Sigmoid colon (tissue), 4 donors: Measurements from ENCODE around the gene FIG4.

Source experiments
- EP300 ChIP-seq, 4 donors: sonication (generic); formaldehyde crosslinking; IDR thresholded peaks; one replicate each; pipeline ENCODE4 v1.6.1; 2017; ENCODE audit warnings: antibody characterized with exemption in 4 of 4
- POLR2A ChIP-seq, 2 donors: fragments of 450-650 bp; IDR thresholded peaks; one replicate each; pipeline ENCODE4 v1.6.1; 2016; ENCODE audit warnings: antibody characterized with exemption in 2 of 2, mild to moderate bottlenecking in 2 of 2, moderate library complexity in 2 of 2
- POLR2AphosphoS5 ChIP-seq, 4 donors: sonication (generic); formaldehyde crosslinking; IDR thresholded peaks; one replicate each; pipeline ENCODE4 v1.6.1; 2017; ENCODE audit warnings: antibody characterized with exemption in 4 of 4
- TF ChIP-seq, protein P1 (sequence below), 4 experiments: fragments of 450-650 bp in 3 of 4; fragments of 200-600 bp in 1 of 4; IDR thresholded peaks; one replicate each; pipeline ENCODE4 v1.5.1; 2016 to 2019; ENCODE audit warnings: antibody characterized with exemption in 4 of 4, mild to moderate bottlenecking in 3 of 4, moderate library complexity in 2 of 4

DNA sequence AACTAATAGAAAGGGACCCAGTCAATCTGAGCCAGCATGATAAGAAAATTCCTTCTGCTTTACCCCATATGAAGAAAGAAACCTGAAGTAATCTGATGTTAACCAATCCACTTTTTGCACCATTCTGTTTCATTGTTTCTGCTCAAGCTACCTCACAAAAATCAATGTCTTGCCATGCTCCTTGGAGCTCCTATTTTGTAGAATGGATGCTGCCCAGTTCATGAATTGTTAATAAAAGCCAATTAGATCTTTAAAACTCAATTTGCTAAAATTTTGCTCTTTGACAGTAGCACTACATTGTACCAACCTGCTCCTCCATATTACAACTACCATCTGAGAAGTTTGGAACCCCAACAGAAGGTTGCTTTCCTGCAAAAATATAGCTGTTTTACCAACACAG is 170.8 kb downstream of the FIG4 start:
- TF ChIP-seq, protein P1, sequence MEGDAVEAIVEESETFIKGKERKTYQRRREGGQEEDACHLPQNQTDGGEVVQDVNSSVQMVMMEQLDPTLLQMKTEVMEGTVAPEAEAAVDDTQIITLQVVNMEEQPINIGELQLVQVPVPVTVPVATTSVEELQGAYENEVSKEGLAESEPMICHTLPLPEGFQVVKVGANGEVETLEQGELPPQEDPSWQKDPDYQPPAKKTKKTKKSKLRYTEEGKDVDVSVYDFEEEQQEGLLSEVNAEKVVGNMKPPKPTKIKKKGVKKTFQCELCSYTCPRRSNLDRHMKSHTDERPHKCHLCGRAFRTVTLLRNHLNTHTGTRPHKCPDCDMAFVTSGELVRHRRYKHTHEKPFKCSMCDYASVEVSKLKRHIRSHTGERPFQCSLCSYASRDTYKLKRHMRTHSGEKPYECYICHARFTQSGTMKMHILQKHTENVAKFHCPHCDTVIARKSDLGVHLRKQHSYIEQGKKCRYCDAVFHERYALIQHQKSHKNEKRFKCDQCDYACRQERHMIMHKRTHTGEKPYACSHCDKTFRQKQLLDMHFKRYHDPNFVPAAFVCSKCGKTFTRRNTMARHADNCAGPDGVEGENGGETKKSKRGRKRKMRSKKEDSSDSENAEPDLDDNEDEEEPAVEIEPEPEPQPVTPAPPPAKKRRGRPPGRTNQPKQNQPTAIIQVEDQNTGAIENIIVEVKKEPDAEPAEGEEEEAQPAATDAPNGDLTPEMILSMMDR (IDR thresholded peaks at IDR 0.05): no peak
- TF ChIP-seq POLR2AphosphoS5 (IDR thresholded peaks at IDR 0.05): no peak
- TF ChIP-seq EP300 (IDR thresholded peaks at IDR 0.05): no peak
- no peak for TF ChIP-seq POLR2A (IDR thresholded peaks at IDR 0.05)
